GM21526 (cell line): Measurements from ENCODE around the gene RANBP9.

Source experiments
- ATAC-seq: cut with Tn5 transposase; IDR thresholded peaks from one replicate; pipeline ENCODE4 v1.9.1; 2021; ENCODE audit warnings: moderate library complexity; ENCODE audit not compliant: unreplicated experiment, low FRiP score

The RANBP9 gene

DNA sequence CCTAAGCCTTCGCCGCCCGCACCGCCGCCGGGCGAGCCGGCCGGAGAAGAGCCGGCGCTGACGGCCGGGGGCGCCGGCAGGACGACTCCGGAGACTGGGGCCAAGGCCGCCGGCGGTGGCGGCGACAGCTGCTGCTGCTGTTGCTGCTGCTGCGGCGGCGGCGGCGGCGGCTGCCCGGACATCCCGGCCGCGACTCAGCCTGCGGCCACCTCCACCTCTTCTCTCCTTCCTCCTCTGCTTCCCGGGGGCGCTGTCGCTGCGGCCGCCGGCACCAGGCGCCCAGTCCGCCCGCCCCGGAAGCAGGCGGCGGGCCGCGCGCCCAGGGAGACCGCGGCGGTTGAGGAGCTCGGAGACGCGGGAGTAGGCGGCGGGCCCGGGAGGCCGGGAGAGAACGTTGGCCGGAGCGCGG lies 307 bp downstream of the RANBP9 start:
- ATAC-seq = peak; percentile 52

GRCh38 chr6:13710552-13711323 lies 897 bp downstream of the RANBP9 start:
- peak; percentile 5 for ATAC-seq

DNA sequence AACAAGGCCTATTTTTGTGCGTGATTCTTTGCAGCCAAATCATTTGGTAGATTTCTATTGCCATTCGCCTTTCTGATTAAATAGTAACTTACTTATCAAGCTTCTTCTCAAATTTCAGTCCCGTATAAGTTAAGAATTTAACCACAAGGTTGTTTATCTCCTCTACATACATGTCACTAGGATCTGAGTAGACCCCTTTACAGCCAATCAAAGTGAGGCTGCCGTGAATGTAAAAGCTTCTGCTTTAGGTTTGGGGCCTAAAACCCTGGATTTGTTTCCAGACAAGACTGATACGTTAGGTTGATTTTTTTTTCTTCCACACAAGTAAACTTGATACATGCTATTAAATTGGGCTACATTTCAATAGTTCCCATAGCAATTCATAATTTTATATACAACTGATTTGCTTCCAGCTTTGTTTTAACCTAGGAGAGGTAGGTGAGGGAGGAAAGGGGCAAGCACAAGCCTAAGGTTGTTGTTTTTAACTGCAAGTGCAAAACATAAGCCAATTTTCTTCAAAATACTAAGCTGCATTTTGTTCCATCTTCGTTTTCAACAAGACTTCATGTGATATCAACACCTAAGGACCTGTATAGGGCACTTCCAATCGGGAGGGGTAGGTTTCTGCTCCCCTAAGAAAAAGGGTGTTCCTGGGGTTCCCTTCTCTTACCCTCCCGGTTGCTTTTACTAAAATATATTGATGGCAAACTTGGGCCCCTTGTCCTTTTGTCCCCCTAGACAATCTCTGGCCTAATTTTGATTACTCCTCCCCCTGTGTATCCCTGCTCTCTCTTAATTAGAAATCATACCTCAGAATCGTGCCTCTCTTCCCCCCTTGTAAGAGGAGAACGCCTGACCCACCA lies 1.7 kb downstream of the RANBP9 start:
- ATAC-seq = no peak

- no peak for ATAC-seq
Observed at GRCh38 chr6:13708736-13709135, 2.9 kb downstream of the RANBP9 start.

DNA sequence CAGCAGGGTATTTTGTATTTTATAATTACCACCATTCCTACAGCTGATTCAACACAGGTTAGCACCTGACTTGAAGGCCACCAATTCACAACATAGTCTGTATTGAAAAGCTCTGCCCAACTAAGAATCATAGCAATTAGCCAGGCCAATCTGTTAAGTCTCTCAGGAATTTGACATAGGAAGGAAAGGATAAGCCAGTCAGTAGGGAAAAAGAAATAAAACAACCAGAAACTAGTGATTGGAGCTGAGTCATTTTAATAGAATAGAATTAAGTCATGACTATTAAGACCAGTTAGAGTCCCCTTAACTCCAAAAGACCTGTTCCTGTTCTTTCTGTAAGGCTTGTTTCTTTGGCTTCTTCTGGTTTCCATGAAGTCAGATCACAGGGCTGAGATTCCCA lies 8.1 kb downstream of the RANBP9 start:
- no peak for ATAC-seq

GRCh38 chr6:13702809-13703302 lies 8.8 kb downstream of the RANBP9 start:
- no peak for ATAC-seq

GRCh38 chr6:13700232-13700631 lies 11.4 kb downstream of the RANBP9 start:
- no peak for ATAC-seq

DNA sequence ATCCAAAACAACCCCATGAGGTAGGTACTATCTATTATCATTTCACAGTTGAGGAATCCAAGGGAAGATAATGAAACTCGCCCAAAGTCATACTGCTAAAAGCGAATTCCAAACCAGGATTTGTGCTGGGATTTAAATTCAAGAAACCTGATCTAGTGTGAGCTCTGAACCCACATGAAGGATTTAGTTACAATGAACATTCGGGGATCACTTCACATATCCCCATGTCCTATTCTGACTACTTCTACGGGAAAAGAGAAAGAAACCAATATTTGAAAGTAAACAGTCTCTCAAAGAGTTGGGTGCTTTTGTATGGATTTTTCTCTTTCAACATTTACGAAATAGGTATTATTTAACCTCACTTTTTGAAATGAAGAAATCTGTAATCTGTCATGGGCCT lies 12.9 kb downstream of the RANBP9 start:
- ATAC-seq = no peak

- no peak for ATAC-seq
Observed at GRCh38 chr6:13697857-13698256, 13.8 kb downstream of the RANBP9 start.

DNA sequence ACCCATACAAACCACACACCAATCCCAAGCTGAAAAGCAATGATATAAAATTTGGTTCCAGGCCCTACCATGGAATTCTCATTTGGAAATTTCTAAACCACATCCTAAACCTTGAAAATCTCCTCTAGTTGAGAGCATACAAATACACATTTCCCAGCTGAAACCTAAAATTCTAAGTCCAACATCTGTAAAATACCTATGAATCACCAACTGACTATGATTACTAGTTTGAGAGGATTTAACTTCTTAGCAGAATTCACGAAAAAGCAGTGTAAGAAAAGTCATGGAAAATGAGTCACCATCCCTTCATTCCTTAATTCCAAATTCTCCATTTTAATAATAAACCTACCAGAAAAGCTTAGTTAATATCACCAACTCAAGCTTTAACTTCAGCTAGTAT lies 15.4 kb downstream of the RANBP9 start:
- ATAC-seq = no peak

GRCh38 chr6:13695252-13695651 lies 16.4 kb downstream of the RANBP9 start:
- no peak for ATAC-seq

- ATAC-seq = no peak
Observed at GRCh38 chr6:13694562-13694961, 17.1 kb downstream of the RANBP9 start.

GRCh38 chr6:13689511-13690256 lies 22.0 kb downstream of the RANBP9 start:
- no peak for ATAC-seq

- no peak for ATAC-seq
Observed at GRCh38 chr6:13688692-13689196, 22.9 kb downstream of the RANBP9 start.

- ATAC-seq = no peak
Observed at GRCh38 chr6:13687917-13688351, 23.7 kb downstream of the RANBP9 start.

GRCh38 chr6:13684855-13685254 lies 26.8 kb downstream of the RANBP9 start:
- ATAC-seq = no peak

DNA sequence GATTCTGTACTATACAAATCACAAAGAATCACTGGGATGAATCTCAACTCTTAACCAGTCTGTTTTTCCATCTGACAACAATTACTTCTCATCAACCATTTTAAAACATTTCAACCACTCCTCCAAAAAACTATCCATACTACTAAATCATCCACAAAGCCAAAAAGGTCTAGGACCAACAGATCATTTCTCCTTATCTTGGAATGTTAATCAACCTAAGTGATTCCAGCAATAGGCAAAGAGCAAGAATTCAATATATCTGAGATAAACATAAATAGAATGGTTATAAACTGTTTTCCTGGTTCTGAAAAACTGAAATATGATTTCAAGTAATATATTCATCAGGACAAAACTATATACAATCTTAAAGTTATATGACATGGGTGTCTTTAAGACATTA lies 28.6 kb downstream of the RANBP9 start:
- no peak for ATAC-seq

GRCh38 chr6:13682346-13682745 lies 29.3 kb downstream of the RANBP9 start:
- no peak for ATAC-seq

DNA sequence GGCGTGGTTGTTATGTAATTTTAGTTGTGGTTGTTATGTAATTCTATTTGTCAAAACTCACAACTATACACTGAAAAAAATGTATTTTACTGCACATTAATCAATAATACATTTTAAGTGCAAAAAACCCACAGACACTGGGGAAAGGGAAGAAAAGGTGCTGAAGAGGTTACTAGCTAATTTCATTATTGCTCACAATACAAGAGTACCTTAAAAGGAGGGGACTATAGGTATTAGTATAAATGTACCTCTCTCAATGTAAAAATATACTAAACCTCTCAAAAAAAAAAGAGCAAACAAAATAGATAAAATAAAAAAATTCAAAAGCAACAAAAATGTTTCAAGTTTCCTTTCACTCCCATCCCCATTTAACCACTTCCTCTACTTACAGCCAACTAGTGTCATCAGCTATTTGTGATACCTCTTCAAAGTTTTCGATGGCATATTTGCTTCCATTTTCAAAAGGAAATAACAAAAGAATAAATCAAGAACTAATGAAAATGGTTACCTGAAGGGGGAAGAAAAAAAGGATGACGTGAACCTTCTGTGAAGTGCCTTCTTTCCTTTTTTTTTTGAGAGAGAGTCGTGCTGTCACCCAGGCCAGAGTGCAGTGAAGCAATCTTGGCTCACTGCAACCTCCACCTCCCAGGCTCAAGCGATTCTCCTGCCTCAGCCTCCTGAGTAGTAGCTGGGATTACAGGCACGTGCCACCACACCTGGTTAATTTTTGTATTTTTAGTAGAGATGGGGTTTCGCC lies 30.2 kb downstream of the RANBP9 start:
- ATAC-seq = no peak

DNA sequence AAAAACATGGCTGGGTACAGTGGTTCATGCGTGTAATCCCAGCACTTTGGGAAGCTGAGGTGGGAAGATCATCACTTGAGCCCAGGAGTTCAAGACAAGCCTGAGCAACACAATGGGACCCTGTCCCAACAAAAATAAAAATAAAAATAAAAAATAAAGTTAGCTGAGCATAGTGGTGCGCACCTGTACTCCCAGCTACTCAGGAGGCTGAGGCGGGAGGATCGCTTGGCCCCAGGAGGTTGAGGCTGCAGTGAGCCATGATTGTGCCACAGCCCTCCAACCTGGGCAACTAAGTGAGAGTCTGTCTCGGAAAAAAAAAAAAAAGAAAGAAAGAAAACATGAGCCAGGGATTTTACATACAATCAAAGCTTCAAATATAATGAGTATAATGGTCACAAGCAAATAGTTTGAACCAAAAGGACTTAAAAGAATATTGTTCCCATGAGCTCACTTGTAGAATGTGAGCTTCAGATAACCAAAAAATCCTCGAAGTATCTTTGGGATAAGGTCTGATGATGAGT lies 31.1 kb downstream of the RANBP9 start:
- no peak for ATAC-seq
